ENCODE results near the gene PHF13.

- TF ChIP-seq POLR2A (conservative IDR thresholded peaks at IDR 0.05): no peak
- no peak for TF ChIP-seq TARDBP (IDR thresholded peaks at IDR 0.05)
- TF ChIP-seq ETV5 (CRISPR knock-in tag; IDR thresholded peaks at IDR 0.05; ENCODE audit: low read depth): no peak
Observed at GRCh38 chr1:6622396-6623152, 9.0 kb downstream of the PHF13 start.

Measured in K562 (cell line).